GM12878 (cell line): Measurements from ENCODE around the gene GSS. TPM values are rescaled to one million over a fixed set of nuclear protein-coding genes. Genes with fewer than 3 reads are reported as not detected.

Experiments used
- ATAC-seq: fragments of 200-7000 bp; cut with Tn5 transposase; 3 replicates; pipeline ENCODE4 v1.9.1; 2020; ENCODE audit warnings: mild to moderate bottlenecking, moderate library complexity
- BruUV-seq: library from RNA; stranded (reverse); fragments of 400-500 nt; replicated peaks from 2 replicates; lab custom pipeline; 2021; lab: Mats Ljungman, UMichigan
- CTCF ChIA-PET: fragments of 300-600 bp; sonication (Branson Sonifier 250); formaldehyde crosslinking; extraction: SDS; loops from one replicate; lab custom pipeline; 2021; ENCODE audit warnings: inconsistent platforms; lab: Yijun Ruan, JAX
- POLR2A ChIA-PET: fragments of 350-600 bp; formaldehyde crosslinking; extraction: SDS; loops from one replicate; lab custom pipeline; 2021; ENCODE audit warnings: inconsistent platforms; lab: Charles Lee
- RAD21 ChIA-PET: fragments of 300-600 bp; sonication (Branson Sonifier 250); formaldehyde crosslinking; loops from one replicate; lab custom pipeline; 2023; ENCODE audit warnings: antibody characterized with exemption; ENCODE audit not compliant: unreplicated experiment; lab: Charles Lee
- SMC1A ChIA-PET: fragments of 300-600 bp; sonication (Branson Sonifier 250); formaldehyde crosslinking; loops from one replicate; lab custom pipeline; 2023; ENCODE audit not compliant: unreplicated experiment, uncharacterized antibody; lab: Charles Lee
- DNase-seq: peaks from one replicate; pipeline ENCODE4 v3.0.0-alpha.2; 2011; ENCODE audit warnings: low read depth, low spot score
- FAIRE-seq: peaks from 3 replicates; lab custom pipeline; 2011; peaks lifted over from hg19 to GRCh38; lab: Jason Lieb, UNC
- H2AFZ ChIP-seq: 2 replicates; pipeline ENCODE4 v1.6.0; 2011; ENCODE audit warnings: low read depth, low read length, control low read depth; ENCODE audit not compliant: control insufficient read depth
- H3K27ac ChIP-seq: 2 replicates; pipeline ENCODE4 v1.5.1; 2011; ENCODE audit warnings: control low read depth; ENCODE audit not compliant: control insufficient read depth, insufficient read depth
- H3K27me3 ChIP-seq, 2 experiments: replicated peaks in 1 of 2; 2 replicates each; pipeline versions ENCODE4 v1.6.0 to v1.6.1; 2011; ENCODE audit warnings: low read length in 1 of 2; ENCODE audit not compliant: control insufficient read depth in 2 of 2, insufficient read depth in 2 of 2
- H3K36me3 ChIP-seq, 2 experiments: 2 replicates each; pipeline ENCODE4 v1.5.1; 2011; ENCODE audit warnings: low read length in 1 of 2; ENCODE audit not compliant: control insufficient read depth in 2 of 2, insufficient read depth in 2 of 2
- H3K4me1 ChIP-seq: 2 replicates; pipeline ENCODE4 v1.6.1; 2011; ENCODE audit warnings: mild to moderate bottlenecking, low read length, moderate library complexity, mixed read lengths; ENCODE audit not compliant: control insufficient read depth, insufficient read depth
- H3K4me2 ChIP-seq: 2 replicates; pipeline ENCODE4 v1.6.0; 2011; ENCODE audit warnings: control low read depth; ENCODE audit not compliant: control insufficient read depth, insufficient read depth
- H3K4me3 ChIP-seq: fragments of 200-600 bp; sonication (generic); 2 replicates; pipeline ENCODE4 v1.5.1; 2016
- H3K79me2 ChIP-seq: 2 replicates; pipeline ENCODE4 v1.6.0; 2011; ENCODE audit warnings: low read length; ENCODE audit not compliant: control insufficient read depth, insufficient read depth
- H3K9ac ChIP-seq: 2 replicates; pipeline ENCODE4 v1.8.0; 2011; ENCODE audit warnings: low read length, control low read depth, mixed read lengths; ENCODE audit not compliant: control insufficient read depth, insufficient read depth
- H3K9me3 ChIP-seq: replicated peaks from 3 replicates; pipeline ENCODE4 v1.5.1; 2011; ENCODE audit warnings: mild to moderate bottlenecking, low read length; ENCODE audit not compliant: control insufficient read depth, insufficient read depth
- H4K20me1 ChIP-seq: 2 replicates; pipeline ENCODE4 v1.6.0; 2011; ENCODE audit not compliant: control insufficient read depth, insufficient read depth
- CBFB ChIP-seq: IDR thresholded peaks from 2 replicates; pipeline ENCODE4 v1.6.1; 2016; ENCODE audit warnings: antibody characterized with exemption, low read depth
- EP300 ChIP-seq, 2 experiments: fragments of 150-350 bp in 1 of 2; IDR thresholded peaks; 2 replicates each; pipeline ENCODE4 v1.6.1; 2011 to 2012; ENCODE audit warnings: low read depth in 2 of 2, low read length in 2 of 2, borderline replicate concordance in 1 of 2, improper control_type of control experiment in 1 of 2, inconsistent platforms in 1 of 2; ENCODE audit not compliant: control insufficient read depth in 1 of 2
- HDAC6 ChIP-seq: fragments of 200-600 bp; sonication (generic); IDR thresholded peaks from one replicate; pipeline ENCODE4 v1.8.0; 2017; ENCODE audit warnings: antibody characterized with exemption; ENCODE audit not compliant: unreplicated experiment
- MXI1 ChIP-seq: fragments of 150-350 bp; IDR thresholded peaks from 2 replicates; pipeline ENCODE4 v1.6.1; 2011; ENCODE audit warnings: low read depth, mild to moderate bottlenecking, inconsistent platforms, low read length, improper control_type of control experiment
- MYB ChIP-seq: fragments of 150-350 bp; IDR thresholded peaks from 2 replicates; pipeline ENCODE4 v1.6.1; 2014; ENCODE audit warnings: mild to moderate bottlenecking, low read depth, low read length, borderline replicate concordance
- PAX5 ChIP-seq: IDR thresholded peaks from 2 replicates; pipeline ENCODE4 v1.6.1; 2011; ENCODE audit warnings: low read depth, low read length, borderline replicate concordance
- PAX8 ChIP-seq: fragments of 450-650 bp; IDR thresholded peaks from 2 replicates; pipeline ENCODE4 v1.6.1; 2017; ENCODE audit warnings: mild to moderate bottlenecking, moderate library complexity
- RB1 ChIP-seq: fragments of 450-650 bp; formaldehyde crosslinking; IDR thresholded peaks from 2 replicates; pipeline ENCODE4 v1.6.1; 2017; ENCODE audit warnings: mild to moderate bottlenecking, borderline replicate concordance
- SREBF2 ChIP-seq: IDR thresholded peaks from 2 replicates; pipeline ENCODE4 v1.6.1; 2012; ENCODE audit warnings: mild to moderate bottlenecking, low read length
- TAF1 ChIP-seq: IDR thresholded peaks from 2 replicates; pipeline ENCODE4 v1.6.1; 2011; ENCODE audit warnings: mild to moderate bottlenecking, low read depth, low read length, borderline replicate concordance
- TCF12 ChIP-seq: IDR thresholded peaks from 2 replicates; pipeline ENCODE4 v1.6.1; 2011; ENCODE audit warnings: low read depth, mild to moderate bottlenecking, low read length
- WGBS: methylation state at CpG from one replicate; pipeline ENCODE4 v1.1.6; 2016; ENCODE audit warnings: low lambda C conversion rate; ENCODE audit not compliant: insufficient replicate concordance, insufficient coverage; ENCODE audit errors: missing lambda C conversion rate; 5-methylcytosine and 5-hydroxymethylcytosine counted together
- in situ Hi-C: fragments of 300-500 bp; cut with MboI; formaldehyde crosslinking; loops from 9 replicates; pipeline ENCODE4 v1.14.3; 2018; ENCODE audit warnings: mixed read lengths
- intact Hi-C: fragments of 100-400 bp; cut with micrococcal nuclease; formaldehyde crosslinking; loops from one replicate; pipeline ENCODE4 v1.14.2; 2022; ENCODE audit not compliant: unreplicated experiment
- polyA plus RNA-seq, 11 experiments: library from polyadenylated mRNA; depleted of rRNA in 4 of 11; unstranded in 6 of 11; stranded (reverse) in 5 of 11; fragments of >200 nt; fragmentation: Nextera tagmentation in 4 of 11; fragmentation: Illumina TruSeq in 1 of 11; extraction: Ambion mirVana in 4 of 11; extraction: Trizol in 1 of 11; gene quantifications; 1 replicate in 1 of 11; 2 replicates in 10 of 11; pipeline versions ENCODE4 v1.2.1 to v1.2.3, GENCODE V29; 2011 to 2016; ENCODE audit warnings: inconsistent platforms in 2 of 11, missing spikeins in 2 of 11, low read depth in 1 of 11
- total RNA-seq, 4 experiments: library from RNA; depleted of rRNA in 3 of 4; stranded (reverse); fragments of >200 nt in 3 of 4; fragmentation: Illumina TruSeq in 1 of 4; extraction: Trizol in 1 of 4; gene quantifications; 2 replicates each; pipeline versions ENCODE4 v1.2.1 to v1.2.3, GENCODE V29; 2013 to 2021
- TF ChIP-seq, protein P1 (sequence below): IDR thresholded peaks from 2 replicates; pipeline ENCODE4 v1.6.1; 2011; ENCODE audit warnings: low read depth, low read length, improper control_type of control experiment, borderline replicate concordance
- TF ChIP-seq, protein P2 (sequence below): IDR thresholded peaks from 2 replicates; pipeline ENCODE4 v1.6.1; 2011; ENCODE audit warnings: mild to moderate bottlenecking, low read depth, low read length, moderate library complexity; ENCODE audit not compliant: insufficient replicate concordance
- TF ChIP-seq, protein P3 (sequence below): fragments of 450-650 bp; IDR thresholded peaks from 2 replicates; pipeline ENCODE4 v1.6.1; 2017; ENCODE audit warnings: low read depth, mild to moderate bottlenecking, moderate library complexity

GSS gene
- total and polyA plus RNA-seq, 10 of the 15 experiments (the other 5 are each of a cell fraction or from before 2014, with no cell fraction given) = 12.7 to 120 (median 67.4) TPM

DNA sequence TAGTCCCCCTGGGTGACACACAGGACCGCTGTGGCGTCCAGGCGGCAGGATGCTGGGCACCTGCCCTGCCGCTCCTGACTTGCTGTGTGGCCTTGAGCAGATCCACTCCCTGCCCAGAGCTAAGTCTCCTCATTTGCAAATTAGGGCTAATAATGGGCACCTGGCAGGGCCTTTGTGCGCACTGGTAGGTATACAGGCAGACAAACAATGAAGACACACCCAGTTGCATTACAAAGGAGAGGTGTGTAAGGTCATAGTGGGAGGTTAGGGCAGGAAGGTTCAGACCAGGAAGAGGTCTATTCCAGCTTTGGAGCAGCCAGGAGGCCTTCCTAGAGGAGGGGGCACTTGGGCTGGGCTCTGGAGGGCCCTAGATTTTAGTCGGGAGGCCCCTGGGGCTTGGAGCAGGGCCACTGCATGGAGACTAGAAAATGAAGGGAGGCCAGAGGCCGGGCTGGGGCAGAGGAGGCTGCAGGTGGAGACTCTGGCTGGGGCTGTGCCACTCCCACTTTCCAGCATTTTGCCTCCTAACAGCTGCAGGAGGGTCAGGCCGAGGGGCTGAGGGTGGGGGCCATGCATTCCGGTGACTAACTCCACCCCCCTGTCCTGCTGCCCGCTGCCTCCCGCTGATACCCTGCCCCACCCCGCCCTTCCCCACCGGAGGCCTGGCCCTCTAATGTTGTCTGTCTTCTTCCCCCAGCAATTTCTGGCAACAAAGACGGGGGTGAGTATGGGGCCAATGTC lies 28.6 kb upstream of the GSS start:
- POLR2A ChIA-PET = no interaction called here

DNA sequence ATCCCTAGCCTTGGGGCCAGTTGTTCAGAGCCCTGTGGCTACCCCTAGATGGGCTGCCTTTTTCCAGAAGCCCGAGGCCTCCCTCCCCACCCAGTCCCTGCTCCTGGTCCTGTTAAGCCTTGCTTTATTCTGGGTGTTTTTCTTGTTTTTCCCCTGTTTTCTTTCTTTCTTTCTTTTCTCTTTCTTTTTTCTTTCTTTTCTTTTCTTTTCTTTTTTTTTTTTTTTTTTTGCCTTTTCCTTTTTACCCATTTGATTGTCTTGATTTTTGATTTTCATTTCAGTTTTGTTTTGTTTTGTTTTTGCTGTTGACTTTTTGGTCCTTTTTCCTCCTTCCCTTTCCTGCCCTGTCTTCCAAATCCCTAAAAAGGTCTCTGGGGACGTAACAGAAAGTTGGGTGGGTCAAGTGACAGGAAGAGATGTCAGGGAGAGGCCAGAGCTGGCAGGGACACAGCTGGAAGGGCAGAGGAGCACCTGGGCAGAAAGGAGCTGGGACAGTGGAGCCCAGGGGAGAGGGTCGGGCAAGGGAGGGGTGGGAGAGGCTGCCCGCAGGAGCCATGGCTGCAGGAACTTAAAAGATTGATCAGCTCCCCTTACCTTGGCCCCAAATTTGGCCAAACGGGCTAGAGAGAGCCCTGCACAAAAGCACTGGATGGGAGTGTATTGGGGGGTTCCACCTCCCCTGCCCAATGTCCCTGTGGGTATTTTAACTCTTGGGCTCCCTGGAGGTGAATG lies 27.6 kb upstream of the GSS start:
- WGBS = 19% methylated on average over 5 of the region's 5 CpGs
- TF ChIP-seq, protein P1, sequence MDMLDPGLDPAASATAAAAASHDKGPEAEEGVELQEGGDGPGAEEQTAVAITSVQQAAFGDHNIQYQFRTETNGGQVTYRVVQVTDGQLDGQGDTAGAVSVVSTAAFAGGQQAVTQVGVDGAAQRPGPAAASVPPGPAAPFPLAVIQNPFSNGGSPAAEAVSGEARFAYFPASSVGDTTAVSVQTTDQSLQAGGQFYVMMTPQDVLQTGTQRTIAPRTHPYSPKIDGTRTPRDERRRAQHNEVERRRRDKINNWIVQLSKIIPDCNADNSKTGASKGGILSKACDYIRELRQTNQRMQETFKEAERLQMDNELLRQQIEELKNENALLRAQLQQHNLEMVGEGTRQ = no peak
- TF ChIP-seq, protein P2, sequence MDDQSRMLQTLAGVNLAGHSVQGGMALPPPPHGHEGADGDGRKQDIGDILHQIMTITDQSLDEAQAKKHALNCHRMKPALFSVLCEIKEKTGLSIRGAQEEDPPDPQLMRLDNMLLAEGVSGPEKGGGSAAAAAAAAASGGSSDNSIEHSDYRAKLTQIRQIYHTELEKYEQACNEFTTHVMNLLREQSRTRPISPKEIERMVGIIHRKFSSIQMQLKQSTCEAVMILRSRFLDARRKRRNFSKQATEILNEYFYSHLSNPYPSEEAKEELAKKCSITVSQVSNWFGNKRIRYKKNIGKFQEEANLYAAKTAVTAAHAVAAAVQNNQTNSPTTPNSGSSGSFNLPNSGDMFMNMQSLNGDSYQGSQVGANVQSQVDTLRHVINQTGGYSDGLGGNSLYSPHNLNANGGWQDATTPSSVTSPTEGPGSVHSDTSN = no peak
- TF ChIP-seq HDAC6 (no peak), MYB (no peak), MXI1 (no peak), RB1 (no peak), TAF1 (no peak)
- TF ChIP-seq, protein P3, sequence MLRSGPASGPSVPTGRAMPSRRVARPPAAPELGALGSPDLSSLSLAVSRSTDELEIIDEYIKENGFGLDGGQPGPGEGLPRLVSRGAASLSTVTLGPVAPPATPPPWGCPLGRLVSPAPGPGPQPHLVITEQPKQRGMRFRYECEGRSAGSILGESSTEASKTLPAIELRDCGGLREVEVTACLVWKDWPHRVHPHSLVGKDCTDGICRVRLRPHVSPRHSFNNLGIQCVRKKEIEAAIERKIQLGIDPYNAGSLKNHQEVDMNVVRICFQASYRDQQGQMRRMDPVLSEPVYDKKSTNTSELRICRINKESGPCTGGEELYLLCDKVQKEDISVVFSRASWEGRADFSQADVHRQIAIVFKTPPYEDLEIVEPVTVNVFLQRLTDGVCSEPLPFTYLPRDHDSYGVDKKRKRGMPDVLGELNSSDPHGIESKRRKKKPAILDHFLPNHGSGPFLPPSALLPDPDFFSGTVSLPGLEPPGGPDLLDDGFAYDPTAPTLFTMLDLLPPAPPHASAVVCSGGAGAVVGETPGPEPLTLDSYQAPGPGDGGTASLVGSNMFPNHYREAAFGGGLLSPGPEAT = no peak

More for the DNA sequence above, 28.6 kb upstream of the GSS start:
- DNase-seq = no peak
- Histone ChIP-seq H3K79me2 (no peaks in the 10 kb centered on the region), H3K4me2 (no peak overlapping the region), H3K4me1 (no peaks in the 10 kb centered on the region)
- in situ Hi-C loops = no loop called here
- TF ChIP-seq PAX5 (no peak), EP300 (IDR thresholded peaks at IDR 0.05; ENCODE audit: borderline replicate concordance in 1 of 2, control insufficient read depth in 1 of 2, low read depth in 2 of 2, low read length in 2 of 2) (no peak), CBFB (no peak), PAX8 (no peak), TCF12 (no peak), SREBF2 (no peak)
- TF ChIP-seq, all 136 proteins: peak for 0
- CTCF ChIA-PET = no interaction called here
- ATAC-seq = no peak; the same call in 2 of the 3 replicates
- WGBS = 48% methylated on average over 7 of the region's 14 CpGs
- no peak overlapping the region for H2AFZ ChIP-seq
- no peak overlapping the region for H3K9ac ChIP-seq
- SMC1A ChIA-PET = no interaction called here
- H3K4me3 ChIP-seq = no peak overlapping the region
- H3K9me3 ChIP-seq = no peaks in the 10 kb centered on the region
- no peaks in the 10 kb centered on the region for H4K20me1 ChIP-seq
- no peak for FAIRE-seq
- no peaks in the 10 kb centered on the region for H3K27me3 ChIP-seq
- BruUV-seq = no TSS peak
- H3K36me3 ChIP-seq = no peaks in the 10 kb centered on the region
- no peak overlapping the region for H3K27ac ChIP-seq
- intact Hi-C loops = no loop called here
- RAD21 ChIA-PET = no interaction called here

More for the DNA sequence above, 27.6 kb upstream of the GSS start:
- intact Hi-C loops (no loop called here), in situ Hi-C loops (no loop called here)
- Histone ChIP-seq H3K27me3 (no peaks in the 10 kb centered on the region), H4K20me1 (no peaks in the 10 kb centered on the region), H2AFZ (no peak overlapping the region), H3K4me2 (no peak overlapping the region), H3K9me3 (no peaks in the 10 kb centered on the region), H3K36me3 (no peaks in the 10 kb centered on the region), H3K9ac (no peak overlapping the region), H3K27ac (no peak overlapping the region), H3K4me1 (no peaks in the 10 kb centered on the region), H3K4me3 (no peak overlapping the region), H3K79me2 (no peaks in the 10 kb centered on the region)
- no peak for DNase-seq
- CTCF ChIA-PET = no interaction called here
- BruUV-seq = no TSS peak
- no peak for FAIRE-seq
- ATAC-seq = no peak
- POLR2A ChIA-PET = interaction anchor here (0.6 kb wide), 1 partner anchor 278 kb away, joined by 3 read pairs; no protein-coding TSS in a partner anchor
- SMC1A ChIA-PET = no interaction called here
- RAD21 ChIA-PET = no interaction called here
